ENCODE measurements around the gene CYP3A7. TPM values are rescaled to one million over a fixed set of nuclear protein-coding genes. Genes with fewer than 3 reads are reported as not detected.
"Not testable (repeated sequence)": the region's sequence is repeated elsewhere in the genome, so short reads cannot be mapped to it uniquely, and the experiment has no call there.

Gene CYP3A7
- total RNA-seq, 2 experiments from 2014 or later: not detected

GRCh38 chr7:99694201-99694911 lies 40.6 kb downstream of the CYP3A7 start:
- H3K27me3 Mint-ChIP-seq: no peaks in the 10 kb centered on the region
- peaks cover 4% of the 10 kb centered on the region for H3K4me1 ChIP-seq (ENCODE audit: insufficient read depth, low read length)
- no peaks in the 10 kb centered on the region for H3K9me3 ChIP-seq (ENCODE audit: control insufficient read depth in 1 of 2, insufficient read depth in 1 of 2, low read length in 2 of 2)
- DNase-seq: no peak
- H3K27ac Mint-ChIP-seq: peak overlapping the region; percentile 52
- no peak for ATAC-seq (ENCODE audit: poor library complexity)
- no peak overlapping the region for H3K4me3 Mint-ChIP-seq
- H3K9me3 Mint-ChIP-seq: peaks cover 3% of the 10 kb centered on the region
- no peak for TF ChIP-seq CTCF (IDR thresholded peaks at IDR 0.05)
- peaks cover 21% of the 10 kb centered on the region for H3K4me1 Mint-ChIP-seq (ENCODE audit: low read depth)
- no peak overlapping the region for H3K27ac ChIP-seq (ENCODE audit: low read depth in 1 of 2, low read length in 2 of 2)
- no peak overlapping the region for H3K4me3 ChIP-seq (ENCODE audit: low read length)
- H3K36me3 Mint-ChIP-seq (ENCODE audit: low read depth): no peaks in the 10 kb centered on the region
- intact Hi-C loops (cut with DNase I, micrococcal nuclease): no loop called here
- POLR2A ChIA-PET: interaction anchor here (1.2 to 2.0 kb wide), 2 partner anchors 70 to 195 kb away, joined by 4 to 7 read pairs; partner anchors contain the start of gene ZNF394
- no peaks in the 10 kb centered on the region for H3K27me3 ChIP-seq (ENCODE audit: control insufficient read depth in 1 of 2, insufficient read depth in 2 of 2, low read length in 2 of 2)
- no peaks in the 10 kb centered on the region for H3K36me3 ChIP-seq (ENCODE audit: insufficient read depth, low read length)
- CTCF ChIA-PET: no interaction called here

- Histone ChIP-seq H3K4me1 (ENCODE audit: insufficient read depth, low read length) (peaks cover 4% of the 10 kb centered on the region), H3K27me3 (ENCODE audit: control insufficient read depth in 1 of 2, insufficient read depth in 2 of 2, low read length in 2 of 2) (no peaks in the 10 kb centered on the region), H3K4me3 (ENCODE audit: low read length) (no peak overlapping the region), H3K9me3 (ENCODE audit: control insufficient read depth in 1 of 2, insufficient read depth in 1 of 2, low read length in 2 of 2) (no peaks in the 10 kb centered on the region), H3K36me3 (ENCODE audit: insufficient read depth, low read length) (no peaks in the 10 kb centered on the region), H3K27ac (ENCODE audit: low read depth in 1 of 2, low read length in 2 of 2) (no peak overlapping the region)
- CTCF ChIA-PET: no interaction called here
- DNase-seq (peak in 12 of 14 experiments; percentile 1 to 57 (median 24)), ATAC-seq (ENCODE audit: poor library complexity) (peak; percentile 92)
- peaks cover 21% of the 10 kb centered on the region for H3K4me1 Mint-ChIP-seq (ENCODE audit: low read depth)
- no peak overlapping the region for H3K4me3 Mint-ChIP-seq
- intact Hi-C loops (cut with DNase I, micrococcal nuclease): no loop called here
- peak overlapping the region; percentile 52 for H3K27ac Mint-ChIP-seq
- H3K27me3 Mint-ChIP-seq: no peaks in the 10 kb centered on the region
- POLR2A ChIA-PET: interaction anchor here (1.2 to 2.0 kb wide), 4 partner anchors 18 to 194 kb away, joined by 3 to 10 read pairs (median 6); partner anchors contain the start of genes ZNF394 and ZNF655
- H3K9me3 Mint-ChIP-seq: peaks cover 3% of the 10 kb centered on the region
- no peaks in the 10 kb centered on the region for H3K36me3 Mint-ChIP-seq (ENCODE audit: low read depth)
- no peak for TF ChIP-seq CTCF (IDR thresholded peaks at IDR 0.05)
These were observed 41.4 kb downstream of the CYP3A7 start for GRCh38 chr7:99693427-99694200.

- Histone ChIP-seq H3K4me3 (ENCODE audit: low read length) (no peak overlapping the region), H3K36me3 (ENCODE audit: insufficient read depth, low read length) (no peaks in the 10 kb centered on the region), H3K27me3 (ENCODE audit: control insufficient read depth in 1 of 2, insufficient read depth in 2 of 2, low read length in 2 of 2) (no peaks in the 10 kb centered on the region), H3K4me1 (ENCODE audit: insufficient read depth, low read length) (peaks cover 4% of the 10 kb centered on the region), H3K9me3 (ENCODE audit: control insufficient read depth in 1 of 2, insufficient read depth in 1 of 2, low read length in 2 of 2) (no peaks in the 10 kb centered on the region), H3K27ac (ENCODE audit: low read depth in 1 of 2, low read length in 2 of 2) (no peak overlapping the region)
- ChIA-PET POLR2A (interaction anchor here (1.2 to 2.0 kb wide), 4 partner anchors 18 to 193 kb away, joined by 3 to 10 read pairs (median 6); partner anchors contain the start of genes ZNF394 and ZNF655), CTCF (no interaction called here)
- ATAC-seq (ENCODE audit: poor library complexity) (no peak), DNase-seq (no peak)
- intact Hi-C loops (cut with DNase I, micrococcal nuclease): no loop called here
- Mint-ChIP-seq H3K36me3 (ENCODE audit: low read depth) (no peaks in the 10 kb centered on the region), H3K27ac (peak overlapping the region; percentile 52), H3K4me1 (ENCODE audit: low read depth) (peaks cover 21% of the 10 kb centered on the region), H3K4me3 (no peak overlapping the region), H3K27me3 (no peaks in the 10 kb centered on the region), H3K9me3 (peaks cover 3% of the 10 kb centered on the region)
- no peak for TF ChIP-seq CTCF (IDR thresholded peaks at IDR 0.05)
These were observed 41.9 kb downstream of the CYP3A7 start for GRCh38 chr7:99693100-99693426.

GRCh38 chr7:99692563-99692962 lies 42.4 kb downstream of the CYP3A7 start:
- H3K27me3 Mint-ChIP-seq; H3K9me3 Mint-ChIP-seq; H3K4me3 Mint-ChIP-seq; H3K4me3 ChIP-seq (ENCODE audit: low read length); CTCF ChIA-PET; H3K36me3 Mint-ChIP-seq (ENCODE audit: low read depth); H3K36me3 ChIP-seq (ENCODE audit: insufficient read depth, low read length); H3K9me3 ChIP-seq (ENCODE audit: control insufficient read depth in 1 of 2, insufficient read depth in 1 of 2, low read length in 2 of 2); H3K27ac ChIP-seq (ENCODE audit: low read depth in 1 of 2, low read length in 2 of 2); ATAC-seq (ENCODE audit: poor library complexity); H3K27me3 ChIP-seq (ENCODE audit: control insufficient read depth in 1 of 2, insufficient read depth in 2 of 2, low read length in 2 of 2); H3K4me1 ChIP-seq (ENCODE audit: insufficient read depth, low read length); DNase-seq; intact Hi-C loops (cut with DNase I, micrococcal nuclease): not testable (repeated sequence)
- Mint-ChIP-seq H3K27ac (peak overlapping the region; percentile 52), H3K4me1 (ENCODE audit: low read depth) (peaks cover 21% of the 10 kb centered on the region)
- POLR2A ChIA-PET: interaction anchor here (1.3 to 2.0 kb wide), 3 partner anchors 17 to 134 kb away, joined by 3 to 10 read pairs (median 7); partner anchors contain the start of gene ZNF655

GRCh38 chr7:99691658-99692057 lies 43.3 kb downstream of the CYP3A7 start:
- H3K9me3 Mint-ChIP-seq; CTCF ChIA-PET; H3K36me3 Mint-ChIP-seq (ENCODE audit: low read depth); intact Hi-C loops (cut with DNase I, micrococcal nuclease); H3K4me3 ChIP-seq (ENCODE audit: low read length); ATAC-seq (ENCODE audit: poor library complexity); POLR2A ChIA-PET; H3K27ac Mint-ChIP-seq; H3K4me3 Mint-ChIP-seq; DNase-seq; H3K9me3 ChIP-seq (ENCODE audit: control insufficient read depth in 1 of 2, insufficient read depth in 1 of 2, low read length in 2 of 2); H3K27ac ChIP-seq (ENCODE audit: low read depth in 1 of 2, low read length in 2 of 2); H3K36me3 ChIP-seq (ENCODE audit: insufficient read depth, low read length); H3K27me3 ChIP-seq (ENCODE audit: control insufficient read depth in 1 of 2, insufficient read depth in 2 of 2, low read length in 2 of 2); H3K4me1 ChIP-seq (ENCODE audit: insufficient read depth, low read length); H3K27me3 Mint-ChIP-seq: not testable (repeated sequence)
- H3K4me1 Mint-ChIP-seq (ENCODE audit: low read depth): peaks cover 21% of the 10 kb centered on the region

Measured in CD4-positive, alpha-beta T cell (primary cell).